Measurements from ENCODE around the gene RORC.
"Not testable (repeated sequence)": the region's sequence is repeated elsewhere in the genome, so short reads cannot be mapped to it uniquely, and the experiment has no call there.

RORC gene

DNA sequence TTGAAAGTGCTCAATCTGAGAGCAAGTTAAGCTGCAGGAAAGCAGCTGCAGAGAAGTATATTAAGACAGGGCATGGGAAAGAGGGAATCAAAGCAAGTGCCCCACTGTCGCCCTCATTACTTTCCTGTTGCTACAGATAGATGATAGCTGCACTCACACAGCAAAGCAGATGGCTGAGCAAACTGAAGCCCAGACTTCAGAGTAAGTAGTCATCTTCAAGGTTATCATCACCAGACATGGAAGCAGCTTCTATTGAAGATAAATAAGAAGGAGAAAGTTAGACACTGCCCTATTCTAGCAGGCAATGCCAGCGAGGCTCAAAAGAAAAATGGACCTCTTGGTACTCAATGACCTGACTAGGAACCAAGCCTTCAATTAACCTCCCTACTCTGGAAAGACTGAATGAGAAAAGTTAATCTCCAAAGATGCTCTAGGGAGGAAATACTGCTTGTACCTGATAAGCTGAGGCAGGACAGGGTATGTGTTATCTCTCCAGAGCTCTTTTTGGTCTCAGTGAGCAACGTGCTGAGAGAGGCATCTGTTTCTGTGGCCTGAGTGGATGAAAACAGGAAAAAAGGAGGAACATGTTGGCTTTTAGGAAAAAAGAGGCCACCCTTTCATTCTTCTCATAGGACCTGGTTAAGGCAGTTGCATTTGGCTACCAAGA, 57.2 kb downstream of the RORC start:
- DNase-seq (ENCODE audit: low spot score), result no peak

GRCh38 chr1:151773702-151774101, 57.9 kb downstream of the RORC start:
- DNase-seq (ENCODE audit: low spot score), result no peak

DNA sequence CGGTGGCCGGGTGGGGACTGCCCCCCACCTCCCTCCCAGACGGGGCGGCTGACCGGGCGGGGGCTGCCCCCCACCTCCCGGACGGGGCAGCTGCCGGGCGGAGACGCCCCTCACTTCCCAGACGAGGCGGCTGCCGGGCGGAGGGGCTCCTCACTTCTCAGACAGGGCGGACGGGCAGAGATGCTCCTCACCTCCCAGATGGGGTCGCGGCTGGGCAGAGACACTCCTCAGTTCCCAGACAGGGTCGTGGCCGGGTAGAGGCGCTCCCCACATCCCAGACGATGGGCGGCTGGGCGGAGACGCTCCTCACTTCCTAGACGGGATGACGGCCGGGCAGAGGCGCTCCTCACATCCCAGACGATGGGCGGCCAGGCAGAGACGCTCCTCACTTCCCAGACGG, 62.3 kb downstream of the RORC start:
- DNase-seq (ENCODE audit: low spot score), result not testable (repeated sequence)

- DNase-seq (ENCODE audit: low spot score), result not testable (repeated sequence)
These were observed 63.1 kb downstream of the RORC start for GRCh38 chr1:151768351-151769066.

- DNase-seq (ENCODE audit: low spot score), result no peak
These were observed 67.6 kb downstream of the RORC start for GRCh38 chr1:151763990-151764389.

GRCh38 chr1:151762941-151763921, 68.4 kb downstream of the RORC start, which contains the start of gene MRPL9:
TSS of gene MRPL9 (minus strand) at chr1:151763496. CDS start at chr1:151763479, 17 bp downstream.
- peak; percentile 99 for DNase-seq (ENCODE audit: low spot score)

DNA sequence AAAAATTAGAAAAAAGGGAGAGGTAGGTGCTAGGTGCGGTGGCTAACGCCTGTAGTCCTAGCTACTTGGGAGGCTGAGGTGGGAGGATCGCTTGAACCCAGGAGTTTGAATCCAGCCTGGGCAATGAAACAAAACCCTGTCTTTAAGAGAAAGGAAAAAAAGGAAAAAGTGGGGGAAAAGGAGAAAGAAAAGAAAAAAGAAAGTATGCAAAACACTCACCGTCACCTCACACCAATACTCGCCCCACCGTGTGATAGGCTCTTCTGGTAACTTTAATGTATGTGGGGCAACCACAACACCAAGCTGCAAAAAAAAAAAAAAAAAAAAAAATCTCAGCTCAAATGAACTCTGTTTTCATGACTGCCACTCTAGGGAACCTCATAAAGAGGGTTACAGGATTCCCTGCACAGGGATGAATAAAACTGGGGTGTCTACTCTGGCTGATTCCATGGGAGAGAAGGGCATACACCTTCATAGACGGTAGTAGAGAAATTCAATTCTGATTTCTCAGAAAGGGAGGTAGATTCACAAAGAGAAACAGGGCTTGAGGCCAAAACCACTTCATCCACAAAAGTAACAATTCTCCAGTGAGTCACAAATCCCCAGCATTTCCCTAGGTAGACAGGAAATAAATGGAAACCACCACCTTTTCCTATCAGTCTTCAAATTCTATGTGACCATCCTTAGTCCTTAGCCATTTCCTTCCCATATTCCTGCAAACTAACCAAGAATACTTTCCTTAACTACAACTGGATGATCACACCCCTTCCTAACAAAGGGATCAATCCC, 70.8 kb downstream of the RORC start:
- no peak for DNase-seq (ENCODE audit: low spot score)

- no peak for DNase-seq (ENCODE audit: low spot score)
These were observed 72.4 kb downstream of the RORC start for GRCh38 chr1:151759241-151759640.

GRCh38 chr1:151756291-151756690, 75.3 kb downstream of the RORC start:
- no peak for DNase-seq (ENCODE audit: low spot score)
